RCC 7860 (cell line): ENCODE data around the gene KCND3.
"Not testable (repeated sequence)": the region's sequence is repeated elsewhere in the genome, so short reads cannot be mapped to it uniquely, and the experiment has no call there.

Experiments used
- DNase-seq: peaks from one replicate; pipeline ENCODE4 v3.0.0-alpha.2; 2015; ENCODE audit warnings: low spot score
- FAIRE-seq: peaks from 2 replicates; lab custom pipeline; 2012; peaks lifted over from hg19 to GRCh38; lab: Jason Lieb, UNC

Gene KCND3

DNA sequence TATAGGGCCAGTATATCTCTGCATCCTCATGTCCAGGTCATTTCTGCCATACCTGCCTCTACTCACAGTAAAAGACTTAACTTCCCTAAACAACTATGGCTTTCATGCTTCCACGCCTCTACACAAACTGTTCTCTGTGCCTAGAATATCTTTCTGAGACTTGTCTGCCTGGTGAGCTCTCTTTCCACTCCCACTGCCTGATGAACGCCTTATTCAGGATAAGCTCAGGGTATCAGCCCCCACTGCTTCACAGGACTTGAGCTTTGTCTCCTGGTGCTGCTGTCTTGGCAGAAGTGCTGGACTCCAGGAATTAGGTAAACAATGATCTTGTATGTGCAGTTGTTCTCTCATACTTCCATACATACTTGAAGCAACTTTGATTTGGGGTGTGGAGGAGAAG, 238.6 kb downstream of the KCND3 start:
- FAIRE-seq (no peak), DNase-seq (no peak)

DNA sequence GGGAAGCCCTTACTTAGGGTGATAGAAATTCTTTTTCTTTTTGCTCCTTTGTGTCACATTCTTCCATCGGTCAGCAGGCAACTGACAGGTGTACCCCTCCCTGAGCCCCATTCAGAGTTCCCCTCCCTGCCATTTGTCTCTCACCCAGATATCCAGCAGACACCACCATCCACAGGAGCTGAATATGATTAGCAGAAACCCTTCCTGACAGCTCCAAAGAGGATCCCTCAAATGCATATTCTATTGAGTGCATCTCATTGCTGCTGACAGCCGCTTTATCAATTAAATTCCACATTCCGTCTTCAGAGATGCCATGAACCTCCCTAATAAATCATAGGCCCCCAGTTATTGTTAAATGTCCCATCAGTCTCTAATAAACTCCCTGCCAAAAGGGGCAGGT, 239.8 kb downstream of the KCND3 start:
- no peak for FAIRE-seq
- DNase-seq: no peak

DNA sequence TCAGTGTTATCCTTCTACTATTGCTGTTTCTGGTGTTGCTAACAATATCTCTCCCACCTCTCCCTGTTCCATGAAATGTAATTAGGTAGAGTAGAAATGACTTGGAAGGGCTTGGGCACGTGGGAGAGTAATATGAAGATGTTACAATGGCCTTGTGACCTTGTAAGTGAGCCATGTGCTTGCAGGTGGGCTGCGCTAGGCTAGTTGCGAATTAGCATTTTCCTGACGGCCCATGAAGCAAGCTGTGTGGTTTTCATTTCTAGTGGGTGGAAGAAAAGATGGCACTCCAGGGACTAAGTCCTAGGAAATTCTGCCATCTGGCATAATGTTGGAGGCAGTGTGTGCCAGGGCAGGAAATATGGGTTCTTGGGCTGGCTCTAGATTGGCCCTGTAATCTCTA, 241.5 kb downstream of the KCND3 start:
- FAIRE-seq (no peak), DNase-seq (no peak)

DNA sequence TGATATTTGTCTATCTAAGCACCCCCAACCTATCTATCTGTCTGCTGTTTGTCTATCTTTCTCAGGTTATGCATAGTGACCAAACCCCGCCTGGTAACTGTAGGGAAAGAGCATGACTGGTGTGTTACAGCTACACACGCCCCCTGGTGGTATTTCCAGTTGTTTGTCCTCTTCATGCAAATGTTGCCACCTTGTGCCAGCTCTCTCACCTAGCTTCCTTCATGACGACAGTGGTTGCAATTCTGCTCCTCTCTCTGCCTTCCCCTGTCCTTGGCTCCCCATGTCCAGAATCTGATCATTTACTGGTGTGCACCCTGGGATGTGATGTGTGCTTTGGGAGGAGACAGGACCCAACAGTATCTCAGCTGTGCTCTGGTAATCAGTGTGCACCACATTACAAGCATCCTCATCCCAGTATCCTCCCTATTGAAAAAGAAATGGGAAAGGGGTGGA, 242.2 kb downstream of the KCND3 start:
- FAIRE-seq: no peak
- peak; percentile 63 for DNase-seq

DNA sequence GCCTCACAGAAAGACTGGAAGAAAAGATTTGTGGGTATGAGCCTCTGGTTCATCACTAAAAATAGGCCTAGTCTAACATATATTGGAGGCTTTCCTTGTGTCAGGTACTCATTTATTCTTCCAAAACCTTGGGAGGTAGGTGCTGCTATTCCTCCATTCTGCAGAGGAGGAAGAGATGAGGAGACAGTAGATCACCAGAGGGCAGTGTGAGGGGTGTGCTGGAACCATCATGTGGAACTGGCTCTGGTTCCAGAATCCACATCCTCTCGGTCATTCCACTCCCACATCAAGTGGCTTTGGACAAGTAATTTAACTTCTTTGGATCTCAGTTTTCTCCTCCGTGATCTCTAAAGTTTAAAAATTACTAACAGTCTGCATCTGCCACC, 242.9 kb downstream of the KCND3 start:
- FAIRE-seq (no peak), DNase-seq (no peak)

DNA sequence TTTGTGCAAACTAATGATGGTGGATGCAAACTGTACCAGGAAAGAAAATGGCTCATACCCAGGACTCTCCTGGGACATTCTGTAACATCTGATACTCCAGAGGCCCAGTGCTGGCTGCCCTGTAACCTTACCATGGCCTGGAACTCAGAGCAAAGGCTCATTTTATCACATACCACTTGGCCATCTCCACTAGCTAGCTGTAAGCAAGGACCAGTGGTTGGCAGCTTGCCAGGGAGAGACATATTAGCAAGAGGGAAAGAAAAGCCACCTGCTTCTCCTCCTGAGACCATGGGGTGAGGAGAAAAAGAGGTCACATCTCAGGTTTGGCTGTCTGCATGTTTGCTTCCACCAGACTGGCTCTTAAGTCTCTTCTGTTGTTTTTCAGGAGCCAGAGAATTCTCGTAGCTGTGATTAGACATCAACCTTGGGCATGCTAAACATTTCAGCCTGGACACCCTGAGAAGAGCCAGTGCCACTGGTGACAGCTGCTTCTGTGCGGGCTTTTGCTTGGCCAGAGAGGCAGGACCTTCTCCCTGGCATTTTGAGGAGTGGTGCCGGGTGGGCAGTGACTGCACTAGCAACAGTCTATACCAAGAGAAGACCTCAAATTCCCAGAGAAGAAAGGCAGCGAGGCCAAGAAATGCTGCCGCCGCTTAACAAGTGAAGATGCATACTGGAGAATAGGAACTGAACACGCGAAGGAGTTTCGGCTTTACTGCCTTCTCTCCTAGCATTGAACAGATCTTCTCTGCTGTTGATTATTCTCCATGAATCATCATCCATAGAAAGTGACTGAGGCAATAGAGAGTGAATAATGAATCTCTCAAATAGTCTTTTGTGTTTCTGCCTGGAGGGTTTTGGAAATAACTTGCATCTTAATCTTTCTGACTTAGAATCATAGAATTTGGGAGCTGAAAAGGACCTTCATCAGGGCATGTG, 243.5 kb downstream of the KCND3 start:
- FAIRE-seq (no peak), DNase-seq (no peak)

DNA sequence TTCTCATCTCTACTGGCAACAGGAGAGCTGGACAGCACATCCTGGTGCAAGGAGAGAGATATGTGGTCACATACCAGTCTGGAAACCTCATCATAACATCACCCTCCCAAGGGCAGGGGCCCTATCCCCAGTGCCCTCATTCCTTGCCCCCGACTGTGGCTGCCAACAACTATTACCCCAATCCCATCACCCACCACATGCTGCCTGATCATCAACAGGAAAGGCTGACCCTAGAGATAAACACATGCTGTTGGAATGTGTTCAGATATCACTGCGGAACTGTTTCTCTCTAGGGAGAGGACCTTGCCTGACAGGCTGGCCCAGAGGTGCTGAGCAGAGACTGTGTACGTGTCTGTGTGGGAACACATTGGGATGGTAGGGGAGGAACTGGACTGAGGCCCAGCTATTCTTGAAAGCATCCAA, 245.8 kb downstream of the KCND3 start:
- DNase-seq: no peak
- FAIRE-seq: no peak

DNA sequence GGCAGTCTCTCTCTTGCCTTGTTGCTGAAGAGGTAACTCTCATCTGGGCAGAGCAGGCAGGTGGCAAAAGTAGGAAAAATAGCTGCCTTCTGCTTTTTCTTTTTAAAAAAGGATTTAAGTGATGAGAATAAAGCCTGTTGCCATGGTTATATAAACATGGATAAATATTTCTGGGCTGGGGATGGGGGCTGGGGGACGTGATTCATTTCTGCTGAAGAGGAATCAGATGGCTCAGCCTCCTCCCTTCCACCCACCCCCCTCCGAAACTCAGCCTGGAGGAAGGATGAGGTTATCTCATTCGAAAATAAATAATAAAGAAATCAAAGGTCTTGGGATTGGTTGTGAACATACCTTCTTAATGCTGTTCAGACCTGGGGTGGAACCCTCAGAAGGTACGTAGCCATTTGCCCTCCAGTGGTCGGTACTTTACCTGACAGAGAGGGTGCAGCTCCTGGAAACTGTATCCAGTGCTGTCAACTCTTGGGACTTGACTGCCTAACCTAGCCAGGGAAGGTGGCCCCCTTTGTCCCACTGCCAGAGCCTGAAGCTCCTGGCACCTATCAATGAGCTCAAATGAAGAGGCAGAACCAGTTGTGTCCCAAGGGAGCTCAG, 246.4 kb downstream of the KCND3 start:
- FAIRE-seq (no peak), DNase-seq (no peak)

DNA sequence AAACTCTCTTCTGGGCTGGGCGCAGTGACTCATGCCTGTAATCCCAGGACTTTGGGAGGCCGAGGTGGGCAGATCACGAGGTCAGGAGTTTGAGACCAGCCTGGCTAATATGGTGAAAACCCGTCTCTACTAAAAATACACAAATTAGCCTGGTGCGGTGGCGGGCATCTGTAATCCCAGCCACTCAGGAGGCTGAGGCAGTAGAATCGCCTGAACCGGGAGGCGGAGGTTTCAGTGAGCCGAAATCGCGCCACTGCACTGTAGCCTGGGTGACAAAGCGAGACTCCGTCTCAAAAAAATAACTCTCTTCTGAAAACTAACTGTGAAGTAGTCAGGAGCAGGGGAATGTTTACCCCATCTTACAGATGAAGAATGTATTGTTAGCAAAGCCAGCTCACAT, 247.2 kb downstream of the KCND3 start:
- not testable (repeated sequence) for FAIRE-seq, DNase-seq

DNA sequence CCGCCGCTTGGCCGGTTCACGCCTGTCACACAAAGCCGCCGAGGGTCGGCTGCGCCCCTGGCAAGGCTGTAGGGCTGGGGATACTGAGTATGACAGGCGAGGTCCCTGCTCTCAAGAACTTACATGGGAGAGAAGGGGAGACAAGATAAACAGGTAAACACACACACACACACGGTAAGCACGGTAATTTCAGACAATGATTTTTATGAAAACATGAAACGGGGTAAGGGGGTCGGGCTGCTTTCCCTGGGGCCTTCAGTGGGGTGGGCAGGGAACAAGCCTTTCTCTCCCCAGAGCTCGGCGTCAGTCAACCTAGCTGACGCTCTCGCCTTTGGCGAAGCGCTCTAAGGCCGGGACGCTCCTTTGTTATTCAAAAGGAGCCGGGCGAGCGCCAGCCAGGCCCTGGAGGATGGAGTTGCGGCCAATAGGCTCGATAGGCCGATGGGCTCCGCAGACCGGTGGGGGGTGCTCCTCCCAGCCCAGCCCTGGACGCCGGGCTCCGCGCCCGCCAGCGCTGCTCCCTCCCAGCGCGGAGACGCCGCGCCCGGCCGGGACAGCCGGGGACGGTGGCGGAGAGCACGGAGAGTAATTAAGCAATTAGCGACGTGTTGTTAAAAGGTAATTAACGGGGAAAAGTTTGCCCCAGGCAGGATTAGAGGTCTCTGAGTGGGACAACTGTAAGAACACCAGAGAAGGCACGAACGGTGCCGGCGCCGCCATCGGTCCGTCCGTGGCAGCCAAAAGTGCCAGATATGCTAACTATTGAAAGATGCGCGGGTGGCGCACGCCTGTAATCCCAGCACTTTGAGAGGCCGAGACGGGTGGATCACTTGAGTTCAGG, 249.3 kb downstream of the KCND3 start:
- no peak for DNase-seq
- FAIRE-seq: no peak

DNA sequence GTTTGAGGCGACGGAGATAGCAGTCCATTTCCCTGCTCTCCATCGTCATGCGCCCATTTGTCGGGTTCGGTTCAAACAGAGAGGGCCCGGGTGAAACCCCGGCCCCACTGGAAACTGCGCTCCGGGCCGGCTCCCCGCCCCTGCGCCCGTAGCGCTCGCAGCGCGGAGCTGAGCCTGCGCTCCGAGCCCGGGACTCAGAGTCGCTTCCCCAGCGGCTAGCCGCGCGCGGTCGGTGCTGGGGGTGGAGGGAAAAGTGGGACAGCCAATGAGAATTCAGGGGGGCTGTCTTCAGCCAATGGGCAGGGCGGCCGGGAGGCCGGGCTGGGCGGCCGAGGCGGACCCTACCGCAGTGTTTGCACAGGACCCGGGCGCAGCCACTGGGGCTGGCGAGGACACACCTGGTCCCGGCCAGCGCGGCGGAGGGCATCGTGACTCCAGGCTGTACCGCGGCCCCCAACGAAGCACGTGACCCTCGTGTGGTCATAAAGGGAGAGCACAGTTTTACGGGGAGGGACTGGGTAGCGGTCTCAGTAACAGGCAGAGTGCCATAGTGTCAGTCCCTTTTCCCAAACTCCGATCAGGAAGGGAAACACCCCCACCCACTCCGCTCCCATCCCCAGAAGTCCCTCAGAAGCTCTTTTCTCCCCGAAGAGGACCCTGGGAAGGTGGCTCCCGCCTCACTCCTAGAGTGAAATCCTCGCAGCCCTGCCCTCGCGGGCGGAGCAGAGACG, 250.1 kb downstream of the KCND3 start, which contains the start of gene INKA2:
TSS of gene INKA2 (minus strand) at position 202 of the 731 bp plus-strand sequence. CDS start at position 49, 153 bp downstream.
- DNase-seq (peak; percentile 59), FAIRE-seq (no peak)

DNA sequence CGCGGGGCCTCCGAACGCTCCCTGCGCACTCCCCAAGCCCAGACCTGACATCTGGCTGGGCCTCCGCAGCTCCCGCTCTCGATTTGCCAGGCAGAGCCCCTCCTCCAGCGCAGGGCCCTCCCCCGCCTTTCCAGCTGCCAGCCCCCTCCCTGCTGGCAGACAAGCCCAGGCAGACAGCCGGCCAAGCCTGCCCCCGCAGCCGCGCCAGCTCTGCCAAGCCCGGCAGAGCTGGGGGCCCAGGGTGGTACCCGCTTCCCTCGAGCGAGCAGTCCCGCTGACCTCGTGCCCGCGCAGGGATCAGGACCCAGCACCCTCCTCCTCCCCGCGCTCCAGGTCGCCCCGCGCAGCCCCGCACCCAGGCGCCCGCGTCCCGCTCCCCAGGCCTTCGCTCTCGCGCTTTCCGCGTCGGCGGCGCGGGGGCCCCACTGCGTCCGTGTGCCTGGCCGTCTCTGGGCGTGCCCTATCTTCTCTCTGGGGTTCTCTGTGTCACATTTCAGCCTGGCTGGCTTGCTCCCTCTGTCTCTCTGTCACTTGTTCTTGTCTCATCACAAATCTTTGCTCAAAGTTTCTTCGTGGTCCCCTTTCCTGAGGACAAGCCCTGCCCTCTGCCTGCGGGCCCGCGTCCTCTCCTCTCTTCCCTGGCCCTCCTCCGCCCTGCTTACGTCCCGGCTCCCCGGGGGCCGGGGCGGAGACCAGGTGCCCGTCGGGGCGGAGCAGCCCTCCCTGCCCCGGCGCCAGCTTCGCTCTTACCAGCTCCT, 250.9 kb downstream of the KCND3 start:
- no peak for FAIRE-seq
- DNase-seq: peak; percentile 38

DNA sequence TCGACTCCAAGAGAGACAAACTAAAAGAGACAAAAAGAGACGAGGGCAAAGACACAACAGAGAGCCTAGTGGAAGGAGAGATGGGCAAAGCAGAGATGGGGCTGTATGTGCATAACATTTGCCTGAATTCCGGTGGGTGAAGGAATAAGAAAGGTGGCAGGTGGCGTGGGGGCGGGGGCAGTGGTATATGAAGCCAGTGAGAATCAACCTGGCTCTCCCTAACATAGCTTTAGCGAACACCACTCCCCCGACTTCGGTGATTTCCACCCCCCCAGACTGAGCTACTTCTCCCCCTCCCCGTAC, 251.4 kb downstream of the KCND3 start:
- no peak for FAIRE-seq
- no peak for DNase-seq

DNA sequence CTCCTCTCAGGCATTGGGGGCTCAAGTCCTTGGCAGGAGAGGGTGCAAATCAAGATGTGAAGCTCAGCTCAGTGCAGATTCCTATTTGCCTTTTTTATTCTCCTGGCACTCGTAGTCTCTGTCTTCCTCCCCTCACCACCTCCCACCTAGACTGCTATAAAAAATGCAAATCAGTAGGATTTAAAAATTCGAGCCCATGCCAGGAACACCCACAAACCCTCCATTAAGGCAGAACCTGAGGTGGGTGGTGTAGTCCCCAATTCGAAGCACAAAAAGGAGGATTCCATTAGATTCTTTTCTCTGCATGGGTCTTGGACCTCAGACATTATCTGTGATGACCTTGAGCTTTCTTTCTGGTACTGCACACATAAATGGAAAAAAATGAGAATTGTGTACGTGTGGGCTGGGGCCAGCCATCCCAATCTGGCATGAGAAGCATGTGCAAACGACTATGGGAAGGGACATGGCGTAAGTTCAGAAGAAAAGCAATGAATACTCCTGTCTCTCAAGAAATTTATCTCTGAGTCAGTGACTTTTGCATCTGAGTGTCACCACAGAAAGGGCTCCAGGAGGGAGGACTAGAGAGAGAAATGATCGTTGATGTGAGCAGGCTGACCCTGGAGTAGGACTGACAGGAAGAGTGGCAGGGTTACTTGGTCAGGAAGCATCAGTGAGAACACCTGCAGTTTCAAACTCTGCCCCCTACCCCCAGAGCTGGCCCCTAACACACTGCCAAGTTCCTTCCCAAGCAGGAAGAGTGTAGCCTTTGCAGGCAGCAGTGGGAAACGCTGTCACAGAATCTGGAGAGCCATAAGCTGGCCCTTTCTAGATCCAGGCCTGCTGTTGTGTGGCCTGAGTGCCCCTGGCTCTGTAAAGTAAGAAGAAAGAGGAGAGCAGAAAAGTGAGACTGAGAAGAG, 252.0 kb downstream of the KCND3 start:
- DNase-seq (no peak), FAIRE-seq (no peak)

DNA sequence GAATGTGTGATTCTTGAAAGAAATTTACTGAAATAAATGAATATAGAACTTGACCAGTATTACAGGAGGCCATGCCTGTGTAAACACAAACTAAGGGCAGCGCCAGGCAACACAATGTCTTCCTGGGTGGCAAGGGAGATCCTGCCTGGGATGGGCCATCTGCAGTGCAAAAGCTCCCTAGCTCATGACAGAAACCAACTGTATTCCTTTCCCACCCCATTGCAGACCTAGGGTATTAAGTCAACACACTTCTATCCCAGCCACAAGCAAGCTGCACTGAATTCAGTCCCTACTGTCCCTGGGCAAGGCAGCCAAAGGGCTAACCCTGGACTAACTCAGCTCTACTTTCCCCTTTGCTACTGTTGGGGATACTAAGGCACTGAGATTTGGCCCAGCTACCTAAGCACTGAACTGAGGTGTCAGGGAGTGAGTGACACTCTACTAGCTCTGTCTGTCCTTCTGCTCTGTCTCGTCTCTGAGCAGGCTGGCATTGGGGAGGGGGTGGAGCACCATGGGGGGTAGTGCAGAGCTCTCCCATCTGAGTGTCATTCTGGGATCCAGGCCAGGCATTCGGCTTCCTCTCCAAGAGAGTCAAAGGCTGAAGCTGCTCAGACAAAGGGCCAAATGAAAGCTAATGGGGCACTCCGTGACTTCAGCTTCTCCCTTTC, 252.8 kb downstream of the KCND3 start:
- FAIRE-seq: no peak
- DNase-seq: no peak

DNA sequence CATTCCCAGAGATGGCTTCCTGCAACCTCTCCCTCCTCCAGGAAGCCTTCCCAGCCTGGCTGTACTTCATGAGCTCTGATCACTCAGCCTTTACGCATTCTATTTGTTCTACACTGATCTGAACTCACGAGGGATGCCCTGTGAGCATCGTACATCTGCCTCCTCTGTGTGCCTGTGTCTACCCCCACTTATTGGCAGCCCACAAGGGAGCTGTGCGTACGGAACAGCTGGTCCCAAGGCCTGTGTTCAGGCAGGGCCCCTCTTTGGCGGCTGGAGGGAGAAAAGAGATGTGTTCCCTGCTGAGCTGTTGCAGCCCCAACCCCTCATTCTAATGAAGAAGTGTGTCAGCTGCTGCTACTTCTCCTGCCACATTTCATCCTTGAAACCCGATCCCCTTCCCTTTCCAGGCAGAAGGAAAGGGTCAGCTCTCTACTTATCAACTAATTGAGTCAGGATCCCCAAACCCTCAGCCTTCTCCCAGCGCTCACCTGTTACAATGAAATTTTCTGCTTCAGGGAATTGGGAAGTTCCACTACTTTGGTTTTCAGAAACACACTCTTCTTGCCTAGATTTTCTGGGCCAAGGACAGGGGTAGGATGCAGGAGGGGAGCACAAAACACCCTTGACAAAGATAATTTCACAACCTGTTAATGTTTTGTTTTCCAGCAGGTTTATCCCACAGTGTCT, 253.5 kb downstream of the KCND3 start:
- DNase-seq (no peak), FAIRE-seq (no peak)

DNA sequence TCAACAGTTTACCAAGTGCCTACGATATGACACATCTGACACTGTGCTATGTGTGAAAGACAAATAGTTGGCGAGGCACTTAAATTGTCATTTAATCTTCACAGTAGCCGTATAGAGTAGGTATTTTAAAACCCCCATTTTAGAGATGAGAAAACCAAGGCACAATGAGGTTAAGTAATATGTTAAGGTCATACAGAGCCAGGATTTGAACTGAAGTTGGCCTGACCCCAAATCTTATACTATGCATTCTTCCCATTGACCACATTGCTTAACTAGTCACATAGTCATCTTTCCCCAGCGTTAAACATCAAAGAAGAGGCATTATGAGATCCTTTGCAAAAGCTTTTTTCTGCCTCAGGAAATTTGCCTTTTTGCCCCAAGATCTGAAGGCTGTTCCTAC, 254.1 kb downstream of the KCND3 start:
- DNase-seq (no peak), FAIRE-seq (no peak)

DNA sequence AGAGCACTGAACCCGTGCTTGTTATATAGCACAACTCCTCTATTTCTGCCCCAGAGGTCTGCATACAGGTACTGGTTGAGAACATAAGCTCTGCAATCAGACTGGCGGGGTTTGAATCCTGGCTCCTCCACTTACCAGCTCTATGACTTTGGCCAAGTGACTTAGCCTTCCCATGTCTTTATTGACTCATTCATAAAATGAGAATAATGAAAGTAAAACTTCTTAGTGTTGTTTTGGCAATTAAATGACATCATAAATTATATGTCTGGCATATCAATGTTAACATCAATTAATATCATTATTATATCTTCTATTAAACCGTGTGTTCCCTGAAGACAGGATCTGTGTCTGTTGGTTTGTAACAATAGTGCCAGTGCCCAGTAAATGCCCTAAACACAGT, 254.6 kb downstream of the KCND3 start:
- DNase-seq (no peak), FAIRE-seq (no peak)
